H1 (cell line): ENCODE results near the gene RTEL1. TPM values are rescaled to one million over a fixed set of nuclear protein-coding genes. Genes with fewer than 3 reads are reported as not detected.

Source experiments
- CTCF ChIA-PET: fragments of 300-600 bp; sonication (Branson Sonifier 250); formaldehyde crosslinking; loops from one replicate; lab custom pipeline; 2021; ENCODE audit not compliant: partially characterized antibody; lab: Charles Lee
- POLR2A ChIA-PET: fragments of 300-600 bp; sonication (Branson Sonifier 250); formaldehyde crosslinking; loops from one replicate; lab custom pipeline; 2021; ENCODE audit warnings: inconsistent platforms; ENCODE audit not compliant: partially characterized antibody; lab: Charles Lee
- DNase-seq, 2 experiments: peaks; one replicate each; pipeline versions ENCODE4 v3.0.0 to v3.0.0-alpha.2; 2010 to 2022; ENCODE audit warnings: low spot score in 2 of 2, low read depth in 1 of 2, mixed read lengths in 1 of 2
- FAIRE-seq: peaks from 2 replicates; lab custom pipeline; 2011; peaks lifted over from hg19 to GRCh38; lab: Jason Lieb, UNC
- H2AFZ ChIP-seq: 2 replicates; pipeline ENCODE4 v1.8.1; 2012; ENCODE audit warnings: low read length, inconsistent platforms
- H2AK5ac ChIP-seq: 2 replicates; pipeline ENCODE4 v1.6.1; 2013; ENCODE audit warnings: low read depth, low read length
- H2BK120ac ChIP-seq: replicated peaks from 2 replicates; pipeline ENCODE3; 2013; ENCODE audit warnings: low read depth, low read length, inconsistent platforms
- H2BK12ac ChIP-seq: 2 replicates; pipeline ENCODE4 v1.6.1; 2013; ENCODE audit warnings: low read depth, low read length
- H2BK15ac ChIP-seq: 2 replicates; pipeline ENCODE4 v1.6.1; 2013; ENCODE audit warnings: low read length
- H2BK20ac ChIP-seq: 2 replicates; pipeline ENCODE4 v1.6.1; 2013; ENCODE audit warnings: low read length
- H2BK5ac ChIP-seq: 2 replicates; pipeline ENCODE4 v1.6.1; 2013; ENCODE audit warnings: low read depth, low read length
- H3K14ac ChIP-seq: 2 replicates; pipeline ENCODE4 v1.6.1; 2013; ENCODE audit warnings: inconsistent platforms; ENCODE audit not compliant: insufficient read length
- H3K18ac ChIP-seq: 2 replicates; pipeline ENCODE4 v1.6.1; 2013; ENCODE audit warnings: low read length; ENCODE audit errors: extremely low read depth
- H3K23ac ChIP-seq: 2 replicates; pipeline ENCODE4 v1.6.1; 2013; ENCODE audit warnings: inconsistent platforms; ENCODE audit not compliant: insufficient read length
- H3K23me2 ChIP-seq: 2 replicates; pipeline ENCODE4 v1.6.1; 2013; ENCODE audit warnings: low read depth, low read length
- H3K27ac ChIP-seq: 2 replicates; pipeline ENCODE4 v1.6.1; 2011; ENCODE audit warnings: low read depth, low read length, inconsistent platforms
- H3K27me3 ChIP-seq, 4 experiments: replicated peaks in 1 of 4; 1 replicate in 1 of 4; 2 replicates in 3 of 4; pipeline versions ENCODE4 v1.6.1 to v1.8.1; 2011 to 2013; ENCODE audit warnings: low read length in 3 of 4, mild to moderate bottlenecking in 3 of 4, inconsistent platforms in 2 of 4, mixed read lengths in 2 of 4, moderate library complexity in 1 of 4; ENCODE audit not compliant: control insufficient read depth in 3 of 4, insufficient read depth in 3 of 4; ENCODE audit errors: extremely low read depth in 1 of 4
- H3K36me3 ChIP-seq, 4 experiments: 2 replicates each; pipeline versions ENCODE4 v1.6.1 to v1.8.1; 2011 to 2013; ENCODE audit warnings: mild to moderate bottlenecking in 4 of 4, low read length in 3 of 4, moderate library complexity in 2 of 4, control low read depth in 1 of 4, inconsistent platforms in 1 of 4; ENCODE audit not compliant: insufficient read depth in 4 of 4, control insufficient read depth in 2 of 4
- H3K4ac ChIP-seq: replicated peaks from 2 replicates; pipeline ENCODE3; 2013; ENCODE audit warnings: low read length, low read depth, mixed read lengths, inconsistent platforms; ENCODE audit not compliant: insufficient read length
- H3K4me1 ChIP-seq, 4 experiments: replicated peaks in 1 of 4; 1 replicate in 1 of 4; 2 replicates in 3 of 4; pipeline versions ENCODE4 v1.6.1 to v1.8.1; 2011 to 2013; ENCODE audit warnings: low read length in 3 of 4, inconsistent platforms in 2 of 4, mixed read lengths in 1 of 4; ENCODE audit not compliant: insufficient read depth in 4 of 4, control insufficient read depth in 3 of 4
- H3K4me2 ChIP-seq, 2 experiments: 2 replicates each; pipeline versions ENCODE4 v1.6.1 to v1.8.1; 2011 to 2013; ENCODE audit warnings: low read depth in 2 of 2, low read length in 2 of 2, control low read depth in 1 of 2, inconsistent platforms in 1 of 2, mild to moderate bottlenecking in 1 of 2; ENCODE audit not compliant: insufficient read depth in 1 of 2
- H3K4me3 ChIP-seq, 4 experiments: fragments of 200-600, 300-600 bp in 1 of 4; sonication (generic), shearing (Covaris generic), sonication (Bioruptor Twin) in 1 of 4; 2 replicates each; pipeline versions ENCODE4 v1.5.1 to v1.8.1; 2011 to 2016; ENCODE audit warnings: low read length in 4 of 4, low read depth in 3 of 4, control low read depth in 2 of 4, inconsistent platforms in 2 of 4, mild to moderate bottlenecking in 2 of 4, mixed read lengths in 1 of 4, moderate library complexity in 1 of 4; ENCODE audit not compliant: insufficient read depth in 2 of 4; ENCODE audit errors: extremely low read depth in 1 of 4
- H3K56ac ChIP-seq: replicated peaks from 2 replicates; pipeline ENCODE3; 2013; ENCODE audit warnings: low read depth, mild to moderate bottlenecking, mixed read lengths, low read length, inconsistent platforms; ENCODE audit not compliant: insufficient read length
- H3K79me1 ChIP-seq: 2 replicates; pipeline ENCODE4 v1.6.1; 2013; ENCODE audit warnings: low read depth, low read length, control low read depth
- H3K79me2 ChIP-seq, 2 experiments: 2 replicates each; pipeline versions ENCODE4 v1.6.1 to v1.8.1; 2012 to 2013; ENCODE audit warnings: low read length in 2 of 2, mild to moderate bottlenecking in 2 of 2, inconsistent platforms in 1 of 2; ENCODE audit not compliant: insufficient read depth in 2 of 2, control insufficient read depth in 1 of 2
- H3K9ac ChIP-seq, 4 experiments: replicated peaks in 1 of 4; 1 replicate in 1 of 4; 2 replicates in 3 of 4; pipeline versions ENCODE4 v1.6.1 to v1.8.1; 2011 to 2013; ENCODE audit warnings: low read depth in 3 of 4, low read length in 3 of 4, control low read depth in 2 of 4, mild to moderate bottlenecking in 2 of 4, moderate library complexity in 2 of 4, inconsistent platforms in 1 of 4; ENCODE audit errors: extremely low read depth in 1 of 4
- H3K9me3 ChIP-seq, 2 experiments: 2 replicates each; pipeline versions ENCODE4 v1.6.1 to v1.8.1; 2012 to 2013; ENCODE audit warnings: mild to moderate bottlenecking in 2 of 2, moderate library complexity in 2 of 2, control low read depth in 1 of 2, inconsistent platforms in 1 of 2, low read depth in 1 of 2, low read length in 1 of 2, mixed read lengths in 1 of 2; ENCODE audit not compliant: insufficient read depth in 2 of 2
- H4K20me1 ChIP-seq, 2 experiments: replicated peaks in 1 of 2; 2 replicates each; pipeline versions ENCODE3 to v1.8.1; 2011 to 2013; ENCODE audit warnings: inconsistent platforms in 2 of 2, low read length in 2 of 2, mild to moderate bottlenecking in 1 of 2; ENCODE audit not compliant: insufficient read depth in 2 of 2, control insufficient read depth in 1 of 2
- H4K5ac ChIP-seq: 2 replicates; pipeline ENCODE4 v1.6.1; 2013; ENCODE audit warnings: low read length, low read depth, mixed read lengths, inconsistent platforms; ENCODE audit not compliant: insufficient read length
- H4K8ac ChIP-seq: 2 replicates; pipeline ENCODE4 v1.8.0; 2013; ENCODE audit warnings: mild to moderate bottlenecking, moderate library complexity, low read length, inconsistent platforms; ENCODE audit not compliant: insufficient read depth; ENCODE audit errors: extremely low read depth
- H4K91ac ChIP-seq: replicated peaks from 2 replicates; pipeline ENCODE3; 2013; ENCODE audit warnings: low read length, mixed read lengths, inconsistent platforms; ENCODE audit not compliant: insufficient read length
- BACH1 ChIP-seq: IDR thresholded peaks from 2 replicates; pipeline ENCODE4 v1.6.1; 2012; ENCODE audit warnings: low read length, improper control_type of control experiment
- EZH2 ChIP-seq: fragments of 200-600 bp; sonication (generic); IDR thresholded peaks from 2 replicates; pipeline ENCODE4 v1.7.1; 2012; ENCODE audit warnings: low read depth, mild to moderate bottlenecking, moderate library complexity, low read length, inconsistent platforms; ENCODE audit not compliant: severe bottlenecking
- WGBS, 2 experiments: shearing (Covaris generic) in 1 of 2; methylation state at CpG; one replicate each; pipeline versions ENCODE4 v1.1.6 to v1.1.7; 2013 to 2015; ENCODE audit warnings: low lambda C conversion rate in 2 of 2, mixed read lengths in 2 of 2, inconsistent platforms in 1 of 2, low coverage in 1 of 2, missing lambda C conversion rate in 1 of 2; ENCODE audit not compliant: insufficient replicate concordance in 2 of 2, insufficient coverage in 1 of 2, insufficient read length in 1 of 2; ENCODE audit errors: extremely low coverage in 1 of 2, missing lambda C conversion rate in 1 of 2; 5-methylcytosine and 5-hydroxymethylcytosine counted together
- polyA plus RNA-seq, 7 experiments: library from polyadenylated mRNA; depleted of rRNA in 3 of 7; stranded (reverse) in 5 of 7; unstranded in 2 of 7; fragments of >200 nt in 5 of 7; fragments of 200-250 nt in 2 of 7; gene quantifications; 1 replicate in 5 of 7; 2 replicates in 1 of 7; 4 replicates in 1 of 7; pipeline versions ENCODE4 v1.2.1 to v1.2.3, GENCODE V29; 2011 to 2013; ENCODE audit warnings: missing spikeins in 2 of 7, mixed read lengths in 2 of 7
- total RNA-seq: library from RNA; stranded (reverse); fragmentation: NEBNext Ultra II Directional; extraction: Animal tissue kit (Norgen Biotek cat#: 25700); gene quantifications from 2 replicates; pipeline ENCODE4 v1.2.1, GENCODE V29; 2021
- TF ChIP-seq, protein P1 (sequence below): IDR thresholded peaks from 2 replicates; pipeline ENCODE4 v1.6.1; 2011; ENCODE audit warnings: low read depth, mild to moderate bottlenecking, low read length; ENCODE audit not compliant: insufficient read depth

RTEL1 gene
- total and polyA plus RNA-seq, 2 of the 8 experiments (the other 6 are each of a cell fraction or from before 2014, with no cell fraction given) = 16.2 to 37.1 TPM

DNA sequence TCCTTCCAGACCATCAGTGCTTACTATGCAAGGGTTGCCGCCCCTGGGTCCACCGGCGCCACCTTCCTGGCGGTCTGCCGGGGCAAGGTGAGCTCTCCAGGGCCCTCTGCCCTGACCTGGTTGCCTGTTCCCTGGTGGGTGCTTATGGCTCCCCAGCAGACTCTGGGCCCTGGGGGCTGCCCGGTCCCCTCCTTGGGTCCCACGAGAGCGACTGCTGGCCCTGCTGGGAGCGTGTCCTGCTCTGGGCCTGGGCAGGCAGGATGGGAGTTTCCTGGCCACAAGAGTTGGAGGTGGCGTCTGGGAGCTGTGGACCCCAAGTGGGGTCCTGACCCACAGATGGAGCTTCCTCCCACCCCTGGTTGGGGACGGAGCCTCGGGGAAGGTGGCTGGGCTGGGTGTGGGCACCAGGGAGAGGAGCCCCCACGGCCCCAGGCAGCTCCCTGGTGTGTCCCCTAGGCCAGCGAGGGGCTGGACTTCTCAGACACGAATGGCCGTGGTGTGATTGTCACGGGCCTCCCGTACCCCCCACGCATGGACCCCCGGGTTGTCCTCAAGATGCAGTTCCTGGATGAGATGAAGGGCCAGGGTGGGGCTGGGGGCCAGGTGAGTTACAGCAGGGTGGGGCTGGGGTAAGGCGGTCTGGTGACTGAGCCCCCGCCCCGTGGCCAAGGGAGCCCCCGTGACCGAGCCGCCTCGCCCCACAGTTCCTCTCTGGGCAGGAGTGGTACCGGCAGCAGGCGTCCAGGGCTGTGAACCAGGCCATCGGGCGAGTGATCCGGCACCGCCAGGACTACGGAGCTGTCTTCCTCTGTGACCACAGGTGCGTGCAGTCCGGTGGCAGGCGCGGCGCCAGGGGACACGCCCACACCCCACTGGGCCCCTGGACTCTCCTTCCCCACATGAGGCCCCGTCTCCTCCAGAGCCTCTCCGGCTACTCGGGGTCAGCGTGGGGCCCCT is 31.2 kb downstream of the RTEL1 start:
- Histone ChIP-seq H4K8ac (peak overlapping the region; percentile 62), H4K91ac (no peak overlapping the region), H2AK5ac (no peak overlapping the region), H3K4me3 (no peak overlapping the region), H3K79me2 (no peaks in the 10 kb centered on the region), H3K14ac (no peak overlapping the region), H3K23ac (no peak overlapping the region), H3K18ac (no peak overlapping the region), H3K27ac (no peak overlapping the region), H3K9ac (no peak overlapping the region), H3K79me1 (no peaks in the 10 kb centered on the region), H4K5ac (no peak overlapping the region), H2BK5ac (no peak overlapping the region), H3K23me2 (peaks cover 3% of the 10 kb centered on the region; the same call in 1 of the 2 replicates), H2AFZ (no peak overlapping the region), H3K27me3 (no peaks in the 10 kb centered on the region), H2BK20ac (no peak overlapping the region), H3K4ac (no peak overlapping the region), H2BK12ac (no peak overlapping the region), H4K20me1 (peaks cover 0 to 5% of the 10 kb centered on the region in 2 experiments), H3K56ac (no peak overlapping the region), H3K36me3 (no peaks in the 10 kb centered on the region; a peak in 1 of 8 replicates), H3K4me1 (no peaks in the 10 kb centered on the region; a peak in 1 of 7 replicates), H2BK120ac (no peak overlapping the region), H3K4me2 (no peak overlapping the region), H3K9me3 (no peaks in the 10 kb centered on the region; a peak in 1 of 4 replicates), H2BK15ac (no peak overlapping the region)
- FAIRE-seq (no peak), DNase-seq (no peak)
- POLR2A ChIA-PET = interaction anchor here (2.1 to 4.3 kb wide), 5 partner anchors 8 to 13 kb away, joined by 5 to 31 read pairs (median 15); partner anchors contain the start of gene TNFRSF6B
- CTCF ChIA-PET = interaction anchor here (1.1 to 1.7 kb wide), 3 partner anchors 9 to 152 kb away, joined by 3 to 4 read pairs (median 4); partner anchors contain the start of gene PTK6
- 91% methylated on average over 29 of the region's 44 CpGs; no CpG with 5 or more reads in 1 of the 2 experiments for WGBS, 2 experiments
- TF ChIP-seq BACH1 = no peak
- TF ChIP-seq, protein P1, sequence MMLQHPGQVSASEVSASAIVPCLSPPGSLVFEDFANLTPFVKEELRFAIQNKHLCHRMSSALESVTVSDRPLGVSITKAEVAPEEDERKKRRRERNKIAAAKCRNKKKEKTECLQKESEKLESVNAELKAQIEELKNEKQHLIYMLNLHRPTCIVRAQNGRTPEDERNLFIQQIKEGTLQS = no peak
- TF ChIP-seq EZH2 = no peak
